ENCODE measurements around the gene DAB2IP.
"Not testable (repeated sequence)": the region's sequence is repeated elsewhere in the genome, so short reads cannot be mapped to it uniquely, and the experiment has no call there.

Gene DAB2IP

GRCh38 chr9:121794334-121794733, 142.9 kb downstream of the DAB2IP start:
- not testable (repeated sequence) for DNase-seq (ENCODE audit: low read depth)

- DNase-seq (ENCODE audit: low read depth): no peak
Observed at GRCh38 chr9:121797081-121797480, 145.6 kb downstream of the DAB2IP start.

- DNase-seq (ENCODE audit: low read depth): no peak
Observed at GRCh38 chr9:121798941-121799340, 147.5 kb downstream of the DAB2IP start.

GRCh38 chr9:121800376-121800775, 148.9 kb downstream of the DAB2IP start:
- no peak for DNase-seq (ENCODE audit: low read depth)

- DNase-seq (ENCODE audit: low read depth): no peak
Observed at GRCh38 chr9:121801579-121801978, 150.1 kb downstream of the DAB2IP start.

- DNase-seq (ENCODE audit: low read depth): no peak
Observed at GRCh38 chr9:121802753-121803152, 151.3 kb downstream of the DAB2IP start.

GRCh38 chr9:121807069-121807822, 155.8 kb downstream of the DAB2IP start:
- no peak for DNase-seq (ENCODE audit: low read depth)

- DNase-seq (ENCODE audit: low read depth): no peak
Observed at GRCh38 chr9:121807823-121808278, 156.4 kb downstream of the DAB2IP start.

GRCh38 chr9:121808781-121809180, 157.3 kb downstream of the DAB2IP start:
- no peak for DNase-seq (ENCODE audit: low read depth)

- no peak for DNase-seq (ENCODE audit: low read depth)
Observed at GRCh38 chr9:121809356-121810050, 158.1 kb downstream of the DAB2IP start.

- DNase-seq (ENCODE audit: low read depth): no peak
Observed at GRCh38 chr9:121810489-121810888, 159.1 kb downstream of the DAB2IP start.

GRCh38 chr9:121811140-121811539, 159.7 kb downstream of the DAB2IP start:
- no peak for DNase-seq (ENCODE audit: low read depth)

- DNase-seq (ENCODE audit: low read depth): no peak
Observed at GRCh38 chr9:121811751-121812150, 160.3 kb downstream of the DAB2IP start.

GRCh38 chr9:121812159-121812735, 160.8 kb downstream of the DAB2IP start:
- DNase-seq (ENCODE audit: low read depth): no peak

GRCh38 chr9:121813519-121814210, 162.2 kb downstream of the DAB2IP start:
- no peak for DNase-seq (ENCODE audit: low read depth)

- no peak for DNase-seq (ENCODE audit: low read depth)
Observed at GRCh38 chr9:121814594-121814993, 163.2 kb downstream of the DAB2IP start.

GRCh38 chr9:121815084-121815483, 163.7 kb downstream of the DAB2IP start:
- no peak for DNase-seq (ENCODE audit: low read depth)

GRCh38 chr9:121815546-121816448, 164.4 kb downstream of the DAB2IP start:
- DNase-seq (ENCODE audit: low read depth): no peak

GRCh38 chr9:121816449-121816817, 165.0 kb downstream of the DAB2IP start:
- no peak for DNase-seq (ENCODE audit: low read depth)

GRCh38 chr9:121816845-121817450, 165.5 kb downstream of the DAB2IP start:
- DNase-seq (ENCODE audit: low read depth): no peak

GRCh38 chr9:121817476-121817875, 166.0 kb downstream of the DAB2IP start:
- no peak for DNase-seq (ENCODE audit: low read depth)
